DND-41 (cell line): ENCODE measurements around the gene PRRX1.

Experiments
- ATAC-seq: fragments of 200-7000 bp; cut with Tn5 transposase; 3 replicates; pipeline ENCODE4 v1.9.1; 2021; ENCODE audit warnings: low read depth; ENCODE audit not compliant: insufficient read depth
- DNase-seq: peaks from one replicate; pipeline ENCODE4 v3.0.0-alpha.2; 2020
- H2AFZ ChIP-seq: 2 replicates; pipeline ENCODE4 v1.6.0; 2012; ENCODE audit warnings: low read depth, low read length
- H3K27ac ChIP-seq: 2 replicates; pipeline ENCODE4 v1.5.1; 2012; ENCODE audit warnings: low read length, inconsistent platforms
- H3K27me3 ChIP-seq: fragments of 200-600 bp; sonication (generic); 2 replicates; pipeline ENCODE4 v1.6.0; 2012; ENCODE audit warnings: low read length, mild to moderate bottlenecking, inconsistent platforms; ENCODE audit not compliant: insufficient read depth, poor library complexity
- H3K36me3 ChIP-seq: 2 replicates; pipeline ENCODE4 v1.5.1; 2012; ENCODE audit warnings: low read length, inconsistent platforms; ENCODE audit not compliant: insufficient read depth
- H3K4me1 ChIP-seq: 2 replicates; pipeline ENCODE4 v1.5.1; 2012; ENCODE audit warnings: mild to moderate bottlenecking, low read length; ENCODE audit not compliant: insufficient read depth
- H3K4me2 ChIP-seq: 2 replicates; pipeline ENCODE4 v1.6.0; 2012; ENCODE audit warnings: mild to moderate bottlenecking, moderate library complexity, low read length, inconsistent platforms; ENCODE audit not compliant: insufficient read depth
- H3K4me3 ChIP-seq, 2 experiments: fragments of 200-600 bp in 1 of 2; shearing (Covaris generic) in 1 of 2; 2 replicates each; pipeline ENCODE4 v1.5.1; 2012 to 2016; ENCODE audit warnings: inconsistent platforms in 2 of 2, low read length in 2 of 2, mild to moderate bottlenecking in 2 of 2, low read depth in 1 of 2, moderate library complexity in 1 of 2
- H3K79me2 ChIP-seq: 2 replicates; pipeline ENCODE4 v1.6.0; 2012; ENCODE audit warnings: low read length, inconsistent platforms; ENCODE audit not compliant: insufficient read depth
- H3K9ac ChIP-seq: 2 replicates; pipeline ENCODE4 v1.6.0; 2012; ENCODE audit warnings: low read depth, mild to moderate bottlenecking, inconsistent platforms, low read length, moderate library complexity
- H3K9me3 ChIP-seq: 2 replicates; pipeline ENCODE4 v1.5.1; 2012; ENCODE audit warnings: low read length, moderate library complexity, mild to moderate bottlenecking, inconsistent platforms; ENCODE audit not compliant: insufficient read depth, severe bottlenecking
- H4K20me1 ChIP-seq: 2 replicates; pipeline ENCODE4 v1.6.0; 2012; ENCODE audit warnings: low read length; ENCODE audit not compliant: insufficient read depth
- EZH2 ChIP-seq: IDR thresholded peaks from 3 replicates; pipeline ENCODE4 v1.6.1; 2012; ENCODE audit warnings: borderline replicate concordance, low read depth, mild to moderate bottlenecking, moderate library complexity, low read length, inconsistent platforms; ENCODE audit not compliant: severe bottlenecking
- TF ChIP-seq, protein P1 (sequence below): IDR thresholded peaks from 2 replicates; pipeline ENCODE4 v1.5.1; 2012; ENCODE audit warnings: borderline replicate concordance, low read length, moderate library complexity, mild to moderate bottlenecking; ENCODE audit not compliant: poor library complexity, severe bottlenecking; ENCODE audit errors: extremely low read depth

The PRRX1 gene

DNA sequence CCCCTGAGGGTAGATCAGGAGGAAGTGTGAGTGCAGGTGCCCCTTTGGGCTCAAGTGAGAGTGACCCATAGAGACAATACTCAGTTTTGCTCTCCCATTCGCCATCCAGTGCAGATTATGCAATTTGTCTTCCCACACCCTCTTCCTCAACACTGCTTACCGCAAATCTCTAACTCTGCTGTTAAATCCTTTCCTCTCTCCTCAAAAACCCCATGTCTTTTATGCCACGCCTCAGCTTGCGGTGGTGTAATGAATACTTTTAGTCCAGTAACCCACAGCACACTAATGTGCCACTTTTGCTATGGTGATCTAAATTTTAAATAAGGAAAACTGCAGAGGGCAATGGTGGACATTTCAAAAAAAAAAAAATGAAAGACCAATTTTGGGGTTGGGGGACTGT, 57.7 kb downstream of the PRRX1 start:
- no peak overlapping the region for H3K4me3 ChIP-seq
- ATAC-seq, result no peak
- no peak overlapping the region for H2AFZ ChIP-seq

DNA sequence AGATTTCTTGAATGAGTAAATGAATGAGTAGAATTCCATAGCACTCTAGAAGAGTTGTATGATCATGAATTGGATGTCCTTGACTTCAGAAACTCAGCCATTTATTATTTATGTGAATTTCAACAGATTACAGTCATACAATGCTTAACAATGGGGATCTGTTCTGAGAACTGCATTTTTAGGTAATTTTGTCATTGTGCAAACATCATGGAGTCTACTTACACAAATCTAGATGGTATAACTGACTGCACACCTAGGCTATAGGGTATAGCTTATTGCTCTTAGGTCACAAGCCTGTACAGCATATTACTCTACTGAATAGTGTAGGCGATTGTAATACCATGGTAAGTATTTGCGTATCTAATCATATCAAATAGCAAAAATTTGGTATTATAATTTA, 59.6 kb downstream of the PRRX1 start:
- H3K4me1 ChIP-seq, result no peaks in the 10 kb centered on the region

More for the DNA sequence above, 57.7 kb downstream of the PRRX1 start:
- Histone ChIP-seq H3K36me3 (no peaks in the 10 kb centered on the region), H3K9ac (no peak overlapping the region), H3K27me3 (no peaks in the 10 kb centered on the region), H3K4me2 (no peak overlapping the region), H3K9me3 (no peaks in the 10 kb centered on the region), H3K27ac (no peak overlapping the region), H3K79me2 (no peaks in the 10 kb centered on the region), H4K20me1 (no peaks in the 10 kb centered on the region), H3K4me1 (no peaks in the 10 kb centered on the region)
- no peak for DNase-seq
- TF ChIP-seq, protein P1, sequence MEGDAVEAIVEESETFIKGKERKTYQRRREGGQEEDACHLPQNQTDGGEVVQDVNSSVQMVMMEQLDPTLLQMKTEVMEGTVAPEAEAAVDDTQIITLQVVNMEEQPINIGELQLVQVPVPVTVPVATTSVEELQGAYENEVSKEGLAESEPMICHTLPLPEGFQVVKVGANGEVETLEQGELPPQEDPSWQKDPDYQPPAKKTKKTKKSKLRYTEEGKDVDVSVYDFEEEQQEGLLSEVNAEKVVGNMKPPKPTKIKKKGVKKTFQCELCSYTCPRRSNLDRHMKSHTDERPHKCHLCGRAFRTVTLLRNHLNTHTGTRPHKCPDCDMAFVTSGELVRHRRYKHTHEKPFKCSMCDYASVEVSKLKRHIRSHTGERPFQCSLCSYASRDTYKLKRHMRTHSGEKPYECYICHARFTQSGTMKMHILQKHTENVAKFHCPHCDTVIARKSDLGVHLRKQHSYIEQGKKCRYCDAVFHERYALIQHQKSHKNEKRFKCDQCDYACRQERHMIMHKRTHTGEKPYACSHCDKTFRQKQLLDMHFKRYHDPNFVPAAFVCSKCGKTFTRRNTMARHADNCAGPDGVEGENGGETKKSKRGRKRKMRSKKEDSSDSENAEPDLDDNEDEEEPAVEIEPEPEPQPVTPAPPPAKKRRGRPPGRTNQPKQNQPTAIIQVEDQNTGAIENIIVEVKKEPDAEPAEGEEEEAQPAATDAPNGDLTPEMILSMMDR, result no peak
- TF ChIP-seq EZH2, result no peak

DNA sequence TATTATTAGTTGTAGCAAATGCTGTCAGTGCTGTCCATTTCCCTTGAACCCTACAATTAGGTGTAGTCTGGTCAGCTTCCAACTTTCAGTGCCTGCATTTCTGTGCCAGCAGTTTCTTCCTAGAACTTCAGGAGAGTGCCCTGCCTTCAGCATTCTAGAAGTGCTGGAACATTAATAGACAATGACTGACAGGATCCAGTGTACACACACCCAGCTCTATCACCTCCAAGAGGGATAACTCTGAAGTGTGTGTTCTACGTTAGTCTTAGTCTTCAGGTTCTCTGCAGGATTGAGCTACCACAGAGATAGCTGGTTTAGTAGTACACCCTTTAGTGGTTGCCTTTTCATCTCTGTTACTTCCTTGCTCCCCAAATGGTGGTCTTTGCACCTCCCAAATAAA, 61.4 kb downstream of the PRRX1 start:
- Histone ChIP-seq H3K27ac (no peak overlapping the region), H3K79me2 (no peaks in the 10 kb centered on the region), H3K9ac (no peak overlapping the region), H3K9me3 (no peaks in the 10 kb centered on the region), H3K4me3 (no peak overlapping the region), H3K4me2 (no peak overlapping the region), H3K36me3 (no peaks in the 10 kb centered on the region), H4K20me1 (no peaks in the 10 kb centered on the region), H3K4me1 (no peaks in the 10 kb centered on the region), H3K27me3 (no peaks in the 10 kb centered on the region), H2AFZ (no peak overlapping the region)
- TF ChIP-seq, protein P1, result no peak
- TF ChIP-seq EZH2, result no peak
- ATAC-seq, result no peak
- DNase-seq, result no peak

More for the DNA sequence above, 59.6 kb downstream of the PRRX1 start:
- H3K4me3 ChIP-seq, result no peak overlapping the region
- H3K79me2 ChIP-seq, result no peaks in the 10 kb centered on the region
- H3K36me3 ChIP-seq, result no peaks in the 10 kb centered on the region
- no peak overlapping the region for H2AFZ ChIP-seq
- TF ChIP-seq, protein P1, result no peak
- TF ChIP-seq EZH2, result no peak
- no peak overlapping the region for H3K27ac ChIP-seq
- no peaks in the 10 kb centered on the region for H3K27me3 ChIP-seq
- H3K9ac ChIP-seq, result no peak overlapping the region
- H3K4me2 ChIP-seq, result no peak overlapping the region
- H3K9me3 ChIP-seq, result no peaks in the 10 kb centered on the region
- no peak for ATAC-seq
- DNase-seq, result no peak
- H4K20me1 ChIP-seq, result no peaks in the 10 kb centered on the region

DNA sequence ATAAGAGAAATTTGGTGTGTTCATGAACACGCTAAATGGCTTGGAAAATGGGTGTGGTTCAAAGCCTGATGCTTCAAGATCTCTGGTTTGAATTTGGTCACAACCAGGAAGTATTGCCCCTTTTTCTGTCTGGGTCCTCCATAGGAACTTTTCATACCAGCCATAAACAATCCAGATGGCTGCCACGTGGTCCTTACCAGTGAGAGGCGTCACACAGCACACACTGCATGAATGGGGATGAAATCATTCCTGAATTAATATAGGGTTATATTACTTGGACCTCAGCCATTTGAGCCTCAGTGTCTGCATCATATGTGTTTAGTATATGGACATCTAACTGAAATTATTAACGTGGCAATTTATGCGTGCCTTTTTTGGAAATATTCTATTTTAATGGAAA, 64.0 kb downstream of the PRRX1 start:
- TF ChIP-seq, protein P1, result no peak
- TF ChIP-seq EZH2, result no peak
- H3K27ac ChIP-seq, result no peak overlapping the region
- no peaks in the 10 kb centered on the region for H3K79me2 ChIP-seq

More for the DNA sequence above, 64.0 kb downstream of the PRRX1 start:
- no peaks in the 10 kb centered on the region for H3K27me3 ChIP-seq
- no peak overlapping the region for H3K4me3 ChIP-seq
- DNase-seq (no peak), ATAC-seq (no peak)
- no peaks in the 10 kb centered on the region for H3K4me1 ChIP-seq
- H4K20me1 ChIP-seq, result no peaks in the 10 kb centered on the region
- H3K9ac ChIP-seq, result no peak overlapping the region
- no peak overlapping the region for H2AFZ ChIP-seq
- H3K9me3 ChIP-seq, result no peaks in the 10 kb centered on the region
- no peaks in the 10 kb centered on the region for H3K36me3 ChIP-seq
- no peak overlapping the region for H3K4me2 ChIP-seq
